ES-I3 (cell line): ENCODE data around the gene NELFCD.
A peak's percentile ranks its signal among the peaks of the same experiment; 100 is the strongest.
"Not testable (repeated sequence)": the region's sequence is repeated elsewhere in the genome, so short reads cannot be mapped to it uniquely, and the experiment has no call there.

Experiments used
- H3K36me3 ChIP-seq: 2 replicates; pipeline ENCODE4 v1.6.1; 2013; ENCODE audit warnings: mild to moderate bottlenecking, low read length, control low read depth, moderate library complexity; ENCODE audit not compliant: insufficient read depth
- H3K4me1 ChIP-seq: 2 replicates; pipeline ENCODE4 v1.6.1; 2013; ENCODE audit warnings: mild to moderate bottlenecking, control low read depth, low read length; ENCODE audit not compliant: insufficient read depth
- H3K9ac ChIP-seq: 2 replicates; pipeline ENCODE4 v1.6.1; 2013; ENCODE audit warnings: low read depth, mild to moderate bottlenecking, low read length, moderate library complexity
- H3K9me3 ChIP-seq: 2 replicates; pipeline ENCODE4 v1.6.1; 2013; ENCODE audit warnings: mild to moderate bottlenecking, low read length, moderate library complexity; ENCODE audit not compliant: control insufficient read depth, insufficient read depth

The NELFCD gene

GRCh38 chr20:58982406-58983114 is 1.5 kb downstream of the NELFCD start:
- Histone ChIP-seq H3K36me3 (peaks cover 1% of the 10 kb centered on the region; the same call in 1 of the 2 replicates), H3K4me1 (peaks cover 24% of the 10 kb centered on the region; the same call in 1 of the 2 replicates), H3K9ac (peak overlapping the region; percentile 3; the same call in 1 of the 2 replicates), H3K9me3 (no peaks in the 10 kb centered on the region)

- H3K36me3 ChIP-seq, H3K9me3 ChIP-seq, H3K9ac ChIP-seq: not testable (repeated sequence)
- peaks cover 24% of the 10 kb centered on the region; the same call in 1 of the 2 replicates for H3K4me1 ChIP-seq
Measured at GRCh38 chr20:58983115-58983468, 2.0 kb downstream of the NELFCD start.

GRCh38 chr20:58984691-58985090 is 3.6 kb downstream of the NELFCD start:
- Histone ChIP-seq H3K4me1 (peaks cover 18% of the 10 kb centered on the region; the same call in 1 of the 2 replicates), H3K36me3 (peaks cover 7% of the 10 kb centered on the region; the same call in 1 of the 2 replicates), H3K9me3 (no peaks in the 10 kb centered on the region), H3K9ac (no peak overlapping the region)

- Histone ChIP-seq H3K9me3 (no peaks in the 10 kb centered on the region), H3K4me1 (peaks cover 18% of the 10 kb centered on the region; the same call in 1 of the 2 replicates), H3K9ac (no peak overlapping the region), H3K36me3 (peaks cover 11% of the 10 kb centered on the region)
Measured at GRCh38 chr20:58985656-58986055, 4.6 kb downstream of the NELFCD start.

- Histone ChIP-seq H3K36me3 (peaks cover 18% of the 10 kb centered on the region), H3K9me3 (no peaks in the 10 kb centered on the region), H3K4me1 (peaks cover 18% of the 10 kb centered on the region; the same call in 1 of the 2 replicates), H3K9ac (no peak overlapping the region)
Measured at GRCh38 chr20:58986286-58986967, 5.4 kb downstream of the NELFCD start.

GRCh38 chr20:58986968-58987517 is 6.0 kb downstream of the NELFCD start:
- H3K36me3 ChIP-seq = peaks cover 20% of the 10 kb centered on the region
- H3K9ac ChIP-seq = no peak overlapping the region
- H3K4me1 ChIP-seq = peaks cover 18% of the 10 kb centered on the region; the same call in 1 of the 2 replicates
- no peaks in the 10 kb centered on the region for H3K9me3 ChIP-seq

- no peaks in the 10 kb centered on the region for H3K9me3 ChIP-seq
- no peak overlapping the region for H3K9ac ChIP-seq
- peaks cover 28% of the 10 kb centered on the region for H3K36me3 ChIP-seq
- H3K4me1 ChIP-seq = peaks cover 11% of the 10 kb centered on the region; the same call in 1 of the 2 replicates
Measured at GRCh38 chr20:58987790-58988564, 6.9 kb downstream of the NELFCD start.

GRCh38 chr20:58988565-58988882 is 7.5 kb downstream of the NELFCD start:
- Histone ChIP-seq H3K9me3 (no peaks in the 10 kb centered on the region), H3K4me1 (peaks cover 11% of the 10 kb centered on the region; the same call in 1 of the 2 replicates), H3K36me3 (peaks cover 29% of the 10 kb centered on the region), H3K9ac (no peak overlapping the region)

GRCh38 chr20:58989196-58989595 is 8.1 kb downstream of the NELFCD start:
- no peaks in the 10 kb centered on the region for H3K9me3 ChIP-seq
- H3K4me1 ChIP-seq = 0 out of 2 replicates have a peak, but pooled peaks cover 5% of the 10 kb centered on the region
- H3K36me3 ChIP-seq = peaks cover 29% of the 10 kb centered on the region
- no peak overlapping the region for H3K9ac ChIP-seq

GRCh38 chr20:58990651-58991445 is 9.8 kb downstream of the NELFCD start:
- H3K4me1 ChIP-seq = no peaks in the 10 kb centered on the region
- peaks cover 37% of the 10 kb centered on the region for H3K36me3 ChIP-seq
- no peaks in the 10 kb centered on the region for H3K9me3 ChIP-seq
- no peak overlapping the region for H3K9ac ChIP-seq

GRCh38 chr20:58991715-58992114 is 10.7 kb downstream of the NELFCD start:
- Histone ChIP-seq H3K9me3 (no peaks in the 10 kb centered on the region), H3K9ac (no peak overlapping the region), H3K4me1 (no peaks in the 10 kb centered on the region), H3K36me3 (peaks cover 37% of the 10 kb centered on the region)

- no peak overlapping the region for H3K9ac ChIP-seq
- no peaks in the 10 kb centered on the region for H3K9me3 ChIP-seq
- H3K36me3 ChIP-seq = peaks cover 34% of the 10 kb centered on the region
- no peaks in the 10 kb centered on the region for H3K4me1 ChIP-seq
Measured at GRCh38 chr20:58992911-58993310, 11.9 kb downstream of the NELFCD start.

GRCh38 chr20:58993332-58994248 is 12.5 kb downstream of the NELFCD start:
- Histone ChIP-seq H3K9me3 (no peaks in the 10 kb centered on the region), H3K36me3 (peaks cover 30% of the 10 kb centered on the region), H3K4me1 (no peaks in the 10 kb centered on the region), H3K9ac (no peak overlapping the region)
